Measurements from ENCODE around the gene TRIM45. TPM values are rescaled to one million over a fixed set of nuclear protein-coding genes. Genes with fewer than 3 reads are reported as not detected.

Gene TRIM45
- total RNA-seq, 1 donor from 2014 or later: 9.0 TPM

GRCh38 chr1:117070124-117070523 lies 51.4 kb downstream of the TRIM45 start:
- intact Hi-C loops (cut with DNase I): no loop called here
- no peak for DNase-seq (ENCODE audit: low spot score)

GRCh38 chr1:117069220-117069844 lies 52.2 kb downstream of the TRIM45 start:
- ATAC-seq: no peak
- DNase-seq (ENCODE audit: low spot score): no peak
- intact Hi-C loops (cut with DNase I): no loop called here

More at GRCh38 chr1:117070124-117070523, 51.4 kb downstream of the TRIM45 start:
- no peak for ATAC-seq

DNA sequence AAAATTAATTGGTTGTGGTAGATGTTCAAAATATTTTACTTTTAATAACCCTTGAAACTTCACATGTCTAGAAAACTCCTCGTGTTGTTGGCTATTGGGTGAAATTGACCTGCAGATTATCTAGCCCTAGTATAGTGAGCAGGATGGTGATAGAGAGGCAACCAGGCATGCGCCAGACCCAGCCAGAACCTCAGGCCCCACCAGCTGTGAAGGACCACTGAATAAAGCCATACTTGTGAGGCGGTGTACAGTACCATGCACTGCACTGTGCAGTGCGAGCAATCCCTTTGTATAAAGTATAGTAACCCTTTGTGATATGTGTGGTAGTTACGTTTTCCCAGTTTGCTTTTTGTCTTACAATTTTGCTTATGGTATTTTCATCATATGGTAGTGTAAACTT lies 53.0 kb downstream of the TRIM45 start:
- peak; percentile 36 for ATAC-seq
- intact Hi-C loops (cut with DNase I): no loop called here
- no peak for DNase-seq (ENCODE audit: low spot score)

DNA sequence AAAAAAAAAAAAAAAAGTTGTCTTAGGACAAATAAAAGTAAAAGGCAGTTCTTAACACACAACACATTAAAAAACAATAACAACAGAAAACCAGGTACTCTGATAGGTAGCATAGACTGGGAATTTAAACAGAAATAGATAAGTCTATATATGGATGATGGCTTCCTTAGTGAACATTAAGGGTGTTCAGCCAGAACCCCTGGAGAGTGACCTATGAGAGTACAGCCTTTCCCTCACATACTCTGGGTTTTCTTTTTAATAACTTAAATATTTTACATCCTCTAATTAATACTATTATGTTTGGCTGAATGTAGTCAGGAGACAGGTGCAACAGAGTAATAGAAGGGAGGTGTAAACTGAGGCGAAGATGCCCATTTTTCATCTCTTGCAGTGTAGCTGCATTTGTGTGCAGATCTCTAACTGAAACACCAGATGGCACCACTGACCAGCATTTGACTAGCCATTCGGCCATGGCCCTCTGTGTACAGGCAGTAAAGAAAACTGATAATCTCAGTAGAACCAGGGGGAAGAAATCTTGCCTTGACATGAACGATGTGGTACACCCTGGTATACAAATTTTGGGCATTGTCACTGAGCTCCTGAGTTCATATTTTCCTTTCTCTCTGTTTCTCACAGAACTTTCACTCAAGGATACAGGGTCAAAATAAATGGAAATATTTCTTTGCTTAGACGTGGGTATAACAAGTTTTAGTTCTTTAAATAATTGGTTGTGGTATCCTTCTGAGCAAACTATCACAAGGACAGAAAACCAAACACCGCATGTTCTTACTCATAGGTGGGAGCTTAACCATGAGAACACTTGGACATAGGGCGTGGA lies 53.8 kb downstream of the TRIM45 start:
- intact Hi-C loops (cut with DNase I): no loop called here
- ATAC-seq (peak; percentile 90), DNase-seq (ENCODE audit: low spot score) (peak; percentile 69)

DNA sequence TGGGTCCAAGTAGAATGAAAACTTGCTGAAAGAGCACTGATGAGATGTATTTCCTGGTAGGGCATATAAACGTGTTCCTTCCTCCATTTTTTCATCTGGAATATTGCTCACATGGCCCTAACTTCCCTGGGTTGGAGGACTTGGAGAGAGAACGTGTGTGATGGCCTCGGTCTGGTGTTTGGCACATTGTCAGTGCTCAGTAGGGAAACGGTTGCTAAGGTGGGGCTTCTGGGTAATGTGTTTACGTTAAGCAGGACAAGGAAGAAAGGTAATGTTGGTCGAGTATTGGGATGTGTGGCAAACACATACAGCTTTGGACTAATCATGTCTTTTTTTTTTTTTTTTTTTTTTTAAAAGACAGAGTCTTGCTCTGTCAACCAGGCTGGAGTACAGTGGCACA lies 55.2 kb downstream of the TRIM45 start:
- ATAC-seq: no peak
- DNase-seq (ENCODE audit: low spot score): no peak
- intact Hi-C loops (cut with DNase I): no loop called here

GRCh38 chr1:117061986-117062415 lies 59.5 kb downstream of the TRIM45 start:
- ATAC-seq: no peak
- DNase-seq (ENCODE audit: low spot score): no peak
- intact Hi-C loops (cut with DNase I): no loop called here

Small RNA genes lying within 50 kb of the gene (microRNA-seq; reads per million reads assigned to microRNA genes)
- gene MIR942: 6.9 reads per million, percentile 17 among the genes with 10 or more reads in this experiment

Other genes starting within 250 kb of the TRIM45 start
- 20.4 TPM for gene PTGFRN, start 211.8 kb downstream of the TRIM45 start, total RNA-seq
- 1.0 TPM for gene CD101, start 120.0 kb downstream of the TRIM45 start, total RNA-seq
- gene TTF2, start 61.4 kb downstream of the TRIM45 start, total RNA-seq: 15.3 TPM
- gene VTCN1, start 89.2 kb upstream of the TRIM45 start, total RNA-seq: not detected
- gene MAN1A2, start 245.7 kb upstream of the TRIM45 start, total RNA-seq: 50.0 TPM

Data from sciatic nerve (tissue), 2 donors.